ENCODE results near the gene NAPSA. TPM values are rescaled to one million over a fixed set of nuclear protein-coding genes. Genes with fewer than 3 reads are reported as not detected.
"Not testable (repeated sequence)": the region's sequence is repeated elsewhere in the genome, so short reads cannot be mapped to it uniquely, and the experiment has no call there.

Gene NAPSA
- polyA plus RNA-seq, 1 donor from 2014 or later: not detected

GRCh38 chr19:50357178-50358100, 8.0 kb downstream of the NAPSA start:
- Histone ChIP-seq H3K27me3 (ENCODE audit: insufficient read depth, low read depth, low read length) (no peaks in the 10 kb centered on the region), H3K4me3 (ENCODE audit: low read length) (no peak overlapping the region), H3K36me3 (ENCODE audit: insufficient read depth, low read length) (no peaks in the 10 kb centered on the region), H3F3A (ENCODE audit: insufficient read depth, low read length, poor library complexity, severe bottlenecking) (no peaks in the 10 kb centered on the region), H3K4me2 (ENCODE audit: low read length) (no peak overlapping the region), H4K20me1 (ENCODE audit: insufficient read depth) (no peaks in the 10 kb centered on the region), H3K27ac (ENCODE audit: low read length) (no peak overlapping the region), H3K9me3 (ENCODE audit: low read length) (no peaks in the 10 kb centered on the region), H3K9me2 (ENCODE audit: insufficient read depth, low read length) (no peaks in the 10 kb centered on the region), H3K79me2 (replicated peaks; ENCODE audit: insufficient read depth, low read length) (no peaks in the 10 kb centered on the region), H3K9ac (ENCODE audit: low read length) (no peak overlapping the region), H2AFZ (ENCODE audit: low read depth, low read length) (no peak overlapping the region)
- no peak for TF ChIP-seq EP300 (conservative IDR thresholded peaks at IDR 0.05; ENCODE audit: poor library complexity, severe bottlenecking)
- TF ChIP-seq CTCF (IDR thresholded peaks at IDR 0.05; ENCODE audit: poor library complexity, severe bottlenecking): peak; percentile 64
- TF ChIP-seq EZH2 (IDR thresholded peaks at IDR 0.05; ENCODE audit: borderline replicate concordance, insufficient read depth, low read length, poor library complexity, severe bottlenecking): no peak
- no peak for TF ChIP-seq MXI1 (conservative IDR thresholded peaks at IDR 0.05; ENCODE audit: poor library complexity, severe bottlenecking)
- TF ChIP-seq POLR2AphosphoS5 (IDR thresholded peaks at IDR 0.05): no peak
- TF ChIP-seq TAF1 (IDR thresholded peaks at IDR 0.05; ENCODE audit: low read depth): no peak
- peak; percentile 49 for TF ChIP-seq RAD21 (conservative IDR thresholded peaks at IDR 0.05)
- TF ChIP-seq SMC3 (conservative IDR thresholded peaks at IDR 0.05; ENCODE audit: poor library complexity): peak; percentile 63

- no peak overlapping the region for H2AFZ ChIP-seq (ENCODE audit: low read depth, low read length)
- no peaks in the 10 kb centered on the region for H3K36me3 ChIP-seq (ENCODE audit: insufficient read depth, low read length)
- H3F3A ChIP-seq (ENCODE audit: insufficient read depth, low read length, poor library complexity, severe bottlenecking): no peaks in the 10 kb centered on the region
- no peak overlapping the region for H3K4me3 ChIP-seq (ENCODE audit: low read length)
- no peak for TF ChIP-seq TAF1 (IDR thresholded peaks at IDR 0.05; ENCODE audit: low read depth)
- no peak for TF ChIP-seq POLR2AphosphoS5 (IDR thresholded peaks at IDR 0.05)
- TF ChIP-seq EP300 (conservative IDR thresholded peaks at IDR 0.05; ENCODE audit: poor library complexity, severe bottlenecking): no peak
- no peak for TF ChIP-seq RAD21 (conservative IDR thresholded peaks at IDR 0.05)
- no peak for TF ChIP-seq MXI1 (conservative IDR thresholded peaks at IDR 0.05; ENCODE audit: poor library complexity, severe bottlenecking)
- no peaks in the 10 kb centered on the region for H3K9me3 ChIP-seq (ENCODE audit: low read length)
- no peak overlapping the region for H3K27ac ChIP-seq (ENCODE audit: low read length)
- H3K27me3 ChIP-seq (ENCODE audit: insufficient read depth, low read depth, low read length): no peaks in the 10 kb centered on the region
- no peak overlapping the region for H3K4me2 ChIP-seq (ENCODE audit: low read length)
- no peaks in the 10 kb centered on the region for H3K9me2 ChIP-seq (ENCODE audit: insufficient read depth, low read length)
- H3K79me2 ChIP-seq (replicated peaks; ENCODE audit: insufficient read depth, low read length): no peaks in the 10 kb centered on the region
- H4K20me1 ChIP-seq (ENCODE audit: insufficient read depth): no peaks in the 10 kb centered on the region
- no peak overlapping the region for H3K9ac ChIP-seq (ENCODE audit: low read length)
Observed at GRCh38 chr19:50356691-50357177, 8.7 kb downstream of the NAPSA start.

GRCh38 chr19:50353487-50353880, 12.0 kb downstream of the NAPSA start:
- not testable (repeated sequence) for H3K4me3 ChIP-seq (ENCODE audit: low read length); H3K9me2 ChIP-seq (ENCODE audit: insufficient read depth, low read length); H3K9ac ChIP-seq (ENCODE audit: low read length); H3K9me3 ChIP-seq (ENCODE audit: low read length); H3K27me3 ChIP-seq (ENCODE audit: insufficient read depth, low read depth, low read length); H3K79me2 ChIP-seq (replicated peaks; ENCODE audit: insufficient read depth, low read length); H3F3A ChIP-seq (ENCODE audit: insufficient read depth, low read length, poor library complexity, severe bottlenecking); H3K36me3 ChIP-seq (ENCODE audit: insufficient read depth, low read length); H3K27ac ChIP-seq (ENCODE audit: low read length); H3K4me2 ChIP-seq (ENCODE audit: low read length); H4K20me1 ChIP-seq (ENCODE audit: insufficient read depth); H2AFZ ChIP-seq (ENCODE audit: low read depth, low read length)
